OCI-LY3 (cell line): Measurements from ENCODE around the gene LINS1.

Experiments
- H2AFZ ChIP-seq: fragments of 200-600, 300-600 bp; shearing (Covaris generic); 2 replicates; pipeline ENCODE4 v1.6.0; 2014; ENCODE audit warnings: antibody characterized with exemption, low read depth, low read length
- H3K27ac ChIP-seq: fragments of 200-600, 300-600 bp; sonication (generic); 2 replicates; pipeline ENCODE4 v1.5.1; 2014; ENCODE audit warnings: mild to moderate bottlenecking, low read length, moderate library complexity, mixed read lengths
- H3K27me3 ChIP-seq: fragments of 200-600, 300-600 bp; sonication (generic); 2 replicates; pipeline ENCODE4 v1.6.1; 2014; ENCODE audit warnings: low read depth, low read length, mixed read lengths
- H3K36me3 ChIP-seq: fragments of 200-600, 300-600 bp; sonication (generic); replicated peaks from 2 replicates; pipeline ENCODE3; 2014; ENCODE audit warnings: low read depth, low read length, mixed read lengths
- H3K4me1 ChIP-seq: fragments of 300-600, 200-600 bp; sonication (generic); 2 replicates; pipeline ENCODE4 v1.6.1; 2014; ENCODE audit warnings: low read length, mixed read lengths
- H3K4me2 ChIP-seq: fragments of 200-600, 300-600 bp; sonication (generic); 2 replicates; pipeline ENCODE4 v1.6.1; 2014; ENCODE audit warnings: low read length, mixed read lengths
- H3K4me3 ChIP-seq: fragments of 300-600, 200-600 bp; sonication (generic); 2 replicates; pipeline ENCODE4 v1.5.1; 2014; ENCODE audit warnings: antibody characterized with exemption, mild to moderate bottlenecking, low read length, moderate library complexity
- H3K79me2 ChIP-seq: fragments of 300-600, 200-600 bp; shearing (Covaris generic); 2 replicates; pipeline ENCODE4 v1.6.1; 2014; ENCODE audit warnings: mild to moderate bottlenecking, low read length, mixed read lengths
- H3K9ac ChIP-seq: fragments of 300-600, 200-600 bp; shearing (Covaris generic); 2 replicates; pipeline ENCODE4 v1.6.0; 2014; ENCODE audit warnings: mild to moderate bottlenecking, low read length, moderate library complexity
- H3K9me3 ChIP-seq: fragments of 200-600, 300-600 bp; shearing (Covaris generic); 2 replicates; pipeline ENCODE4 v1.6.1; 2014; ENCODE audit warnings: low read length, mixed read lengths; ENCODE audit not compliant: insufficient read depth
- H4K20me1 ChIP-seq: fragments of 200-600, 300-600 bp; sonication (generic); 2 replicates; pipeline ENCODE4 v1.6.1; 2016; ENCODE audit warnings: low read length, mixed read lengths; ENCODE audit not compliant: insufficient read depth
- CTCF ChIP-seq: fragments of 200-600, 300-600 bp; sonication (generic); IDR thresholded peaks from 2 replicates; pipeline ENCODE4 v1.5.1; 2014; ENCODE audit warnings: antibody characterized with exemption, low read length, low read depth
- EZH2phosphoT487 ChIP-seq: fragments of 200-600 bp; shearing (Covaris generic); IDR thresholded peaks from 2 replicates; pipeline ENCODE4 v1.6.1; 2018; ENCODE audit warnings: antibody characterized with exemption, mixed run types, low read depth

The LINS1 gene

GRCh38 chr15:100588638-100589242 is 13.2 kb downstream of the LINS1 start:
- Histone ChIP-seq H3K9ac (no peak overlapping the region), H3K27me3 (no peaks in the 10 kb centered on the region), H3K36me3 (peaks cover 60% of the 10 kb centered on the region), H3K27ac (no peak overlapping the region), H3K4me3 (no peak overlapping the region), H3K4me1 (no peaks in the 10 kb centered on the region), H3K4me2 (no peak overlapping the region), H2AFZ (no peak overlapping the region), H3K9me3 (peaks cover 33% of the 10 kb centered on the region), H3K79me2 (peaks cover 36% of the 10 kb centered on the region), H4K20me1 (no peaks in the 10 kb centered on the region)
- TF ChIP-seq EZH2phosphoT487 (no peak), CTCF (no peak)

GRCh38 chr15:100580414-100580813 is 21.6 kb downstream of the LINS1 start:
- no peak overlapping the region for H3K9ac ChIP-seq
- H3K36me3 ChIP-seq: peaks cover 23% of the 10 kb centered on the region
- no peak overlapping the region for H3K4me3 ChIP-seq
- H3K27me3 ChIP-seq: no peaks in the 10 kb centered on the region
- H3K4me2 ChIP-seq: no peak overlapping the region
- H2AFZ ChIP-seq: no peak overlapping the region
- H3K27ac ChIP-seq: no peak overlapping the region
- H3K79me2 ChIP-seq: peaks cover 5% of the 10 kb centered on the region; the same call in 1 of the 2 replicates
- H4K20me1 ChIP-seq: no peaks in the 10 kb centered on the region
- no peak for TF ChIP-seq CTCF
- TF ChIP-seq EZH2phosphoT487: no peak
- no peaks in the 10 kb centered on the region for H3K4me1 ChIP-seq
- H3K9me3 ChIP-seq: no peaks in the 10 kb centered on the region; the same call in 1 of the 2 replicates

GRCh38 chr15:100573526-100573925 is 28.5 kb downstream of the LINS1 start:
- TF ChIP-seq CTCF (no peak), EZH2phosphoT487 (no peak)
- H3K27me3 ChIP-seq: no peaks in the 10 kb centered on the region
- no peak overlapping the region for H3K4me3 ChIP-seq
- H2AFZ ChIP-seq: no peak overlapping the region
- no peak overlapping the region for H3K4me2 ChIP-seq
- H3K9ac ChIP-seq: no peak overlapping the region
- H3K79me2 ChIP-seq: no peaks in the 10 kb centered on the region
- H3K4me1 ChIP-seq: no peaks in the 10 kb centered on the region
- H3K9me3 ChIP-seq: no peaks in the 10 kb centered on the region
- H3K27ac ChIP-seq: no peak overlapping the region
- H3K36me3 ChIP-seq: peaks cover 22% of the 10 kb centered on the region
- H4K20me1 ChIP-seq: no peaks in the 10 kb centered on the region

GRCh38 chr15:100572362-100572983 is 29.5 kb downstream of the LINS1 start:
- Histone ChIP-seq H4K20me1 (no peaks in the 10 kb centered on the region), H3K36me3 (peaks cover 27% of the 10 kb centered on the region), H3K27ac (no peak overlapping the region)

More at GRCh38 chr15:100572362-100572983, 29.5 kb downstream of the LINS1 start:
- Histone ChIP-seq H3K27me3 (no peaks in the 10 kb centered on the region), H2AFZ (no peak overlapping the region), H3K79me2 (no peaks in the 10 kb centered on the region), H3K4me3 (no peak overlapping the region), H3K9me3 (no peaks in the 10 kb centered on the region), H3K9ac (no peak overlapping the region), H3K4me2 (no peak overlapping the region), H3K4me1 (no peaks in the 10 kb centered on the region)
- TF ChIP-seq CTCF (peak; percentile 63), EZH2phosphoT487 (no peak)
